HG03571 (cell line): ENCODE results near the gene THAP10.

ENCODE experiments used
- ATAC-seq: cut with Tn5 transposase; IDR thresholded peaks from one replicate; pipeline ENCODE4 v1.9.1; 2021; ENCODE audit not compliant: unreplicated experiment

Gene THAP10

DNA sequence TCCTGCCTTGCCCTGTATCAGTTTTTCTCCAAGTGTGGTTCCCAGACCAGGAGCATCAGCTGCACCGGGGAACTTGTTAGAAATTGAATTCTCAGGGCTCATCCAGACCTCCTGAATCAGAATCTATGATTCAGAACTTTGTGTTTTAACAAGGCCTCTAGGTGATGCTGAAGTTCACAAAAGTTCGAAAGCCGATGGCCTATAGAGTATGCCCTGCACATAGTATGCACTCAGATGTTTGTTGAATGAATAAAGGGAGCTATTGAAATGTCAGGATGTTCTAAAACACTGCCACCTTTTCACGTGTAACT is 37.6 kb downstream of the THAP10 start:
- ATAC-seq = no peak

DNA sequence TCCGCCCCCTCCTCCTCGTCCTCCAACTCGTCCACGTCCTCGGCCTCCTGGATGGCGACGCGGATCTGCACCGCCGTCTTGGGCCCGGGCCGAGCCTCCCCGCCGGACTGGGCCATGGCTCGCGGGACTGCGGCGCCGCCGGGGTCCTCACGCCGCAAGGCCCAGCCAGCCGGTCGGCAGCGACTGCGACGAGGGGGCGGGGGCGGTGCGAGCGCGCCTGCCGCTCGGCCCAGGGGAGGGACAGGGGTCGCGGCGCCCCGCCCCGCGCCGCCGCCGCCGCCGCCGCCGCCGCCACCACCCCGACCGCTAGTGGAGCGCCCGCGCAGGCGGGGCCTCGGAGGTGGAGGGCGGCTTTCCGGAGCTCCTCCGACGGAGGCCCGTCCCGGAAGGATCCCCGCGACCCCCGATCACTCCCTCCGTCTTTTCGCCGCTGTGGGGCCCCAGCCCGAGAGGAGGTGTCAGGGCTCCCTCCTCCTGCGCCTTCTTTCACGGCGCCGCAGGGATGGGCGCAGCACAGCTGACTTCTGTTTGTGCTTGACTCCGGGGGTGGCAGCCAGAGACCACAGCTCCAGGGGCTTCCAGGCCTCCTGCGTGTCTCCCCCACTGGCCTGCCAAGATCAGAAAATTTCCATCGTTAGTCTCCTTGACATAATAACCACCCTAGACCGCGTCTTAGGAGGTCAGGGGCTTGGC is 38.1 kb downstream of the THAP10 start, which contains the start of gene LARP6:
Gene LARP6 (minus strand): TSS at position 185 of the 693 bp plus-strand sequence. CDS start 69 bp downstream, at position 116.
- ATAC-seq = no peak

DNA sequence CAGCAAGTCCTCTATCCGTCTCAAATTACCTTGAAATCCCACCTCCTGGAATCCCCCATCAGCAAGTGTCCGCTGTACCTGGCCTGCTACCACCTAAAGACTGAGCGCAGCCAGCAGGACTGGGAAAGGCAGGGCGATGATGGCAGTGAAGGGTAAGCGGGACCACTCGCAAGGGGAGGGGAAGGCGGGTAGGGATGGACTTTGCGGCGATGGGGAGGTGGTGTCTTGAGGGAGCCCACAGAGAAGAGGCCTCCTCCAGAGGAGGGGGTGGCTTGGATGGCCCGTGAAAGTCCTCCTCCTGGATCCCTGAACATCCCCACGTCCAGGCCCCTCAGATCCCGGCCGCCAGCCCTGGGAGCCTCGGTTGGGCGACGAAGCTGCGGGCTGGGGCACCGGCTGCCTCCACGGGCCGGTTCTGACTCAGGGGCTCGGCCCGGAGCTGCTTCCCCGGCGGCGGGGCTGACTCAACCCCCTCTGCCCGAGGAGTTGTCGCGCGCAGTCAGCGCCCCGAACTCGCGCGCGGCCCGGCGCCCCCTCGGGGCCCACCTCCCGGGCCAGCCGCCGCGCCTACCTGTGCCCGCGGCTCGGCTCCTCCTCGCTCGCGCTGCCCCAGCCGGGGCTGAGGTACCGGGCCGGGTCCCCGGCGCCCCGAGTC is 38.8 kb downstream of the THAP10 start:
- no peak for ATAC-seq

- ATAC-seq = no peak
Observed at GRCh38 chr15:70852501-70853317, 39.5 kb downstream of the THAP10 start.

GRCh38 chr15:70851889-70852288 is 40.3 kb downstream of the THAP10 start:
- ATAC-seq = no peak

DNA sequence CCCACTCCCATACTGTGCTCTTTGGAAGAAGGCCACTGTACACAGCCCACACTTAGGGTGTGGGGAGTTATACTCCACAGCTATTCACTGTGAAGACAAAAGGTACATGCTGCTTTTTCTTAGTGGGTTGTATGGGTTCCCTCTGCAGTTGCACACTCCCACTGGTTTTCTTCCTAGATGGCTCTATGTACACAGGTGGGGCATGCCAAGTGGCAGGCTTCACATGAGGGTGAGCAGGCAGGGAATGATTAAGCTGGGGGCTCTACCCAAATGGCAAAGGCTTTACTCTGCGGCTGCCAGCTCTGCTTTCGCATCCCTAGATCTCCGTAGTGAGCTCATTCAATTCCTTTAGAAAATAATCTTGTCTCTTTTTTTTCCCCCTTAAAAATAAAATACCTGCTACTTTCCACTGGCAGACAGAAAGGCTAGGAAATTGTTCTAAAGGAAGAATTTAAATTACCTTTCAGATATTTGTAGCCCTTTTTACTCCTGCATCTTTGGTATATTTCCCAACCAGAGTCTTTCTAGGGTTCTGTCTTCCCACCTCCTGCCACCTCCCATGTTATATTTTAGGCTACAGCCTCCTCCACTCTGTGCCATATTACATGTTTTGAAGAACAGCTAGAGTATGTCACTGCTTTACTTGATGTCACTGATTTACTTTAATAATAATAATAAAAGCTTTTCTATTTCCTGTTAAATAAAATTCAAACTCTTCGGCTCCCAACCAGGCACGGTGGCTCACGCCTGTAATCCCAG is 46.5 kb downstream of the THAP10 start:
- no peak for ATAC-seq

GRCh38 chr15:70837476-70837875 is 54.8 kb downstream of the THAP10 start:
- no peak for ATAC-seq

DNA sequence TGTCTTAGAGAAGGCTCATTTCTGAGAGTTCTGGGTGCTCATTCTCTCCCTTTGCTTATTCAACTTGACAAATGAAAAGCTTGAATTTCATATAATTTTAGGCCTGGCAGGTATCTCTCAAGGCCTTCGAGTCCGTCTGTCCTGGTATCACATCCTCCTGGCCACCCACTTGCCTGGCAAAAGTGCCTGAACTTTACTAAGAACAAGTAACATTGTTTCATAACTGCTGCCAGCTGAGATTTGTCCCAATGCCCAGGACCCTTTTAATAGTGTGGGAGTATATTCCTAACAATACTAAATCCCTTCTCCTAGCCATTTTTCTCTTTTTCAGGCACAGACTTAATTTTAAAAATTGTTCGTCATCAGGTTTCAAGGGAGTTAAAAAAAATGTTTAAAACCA is 56.4 kb downstream of the THAP10 start:
- no peak for ATAC-seq

DNA sequence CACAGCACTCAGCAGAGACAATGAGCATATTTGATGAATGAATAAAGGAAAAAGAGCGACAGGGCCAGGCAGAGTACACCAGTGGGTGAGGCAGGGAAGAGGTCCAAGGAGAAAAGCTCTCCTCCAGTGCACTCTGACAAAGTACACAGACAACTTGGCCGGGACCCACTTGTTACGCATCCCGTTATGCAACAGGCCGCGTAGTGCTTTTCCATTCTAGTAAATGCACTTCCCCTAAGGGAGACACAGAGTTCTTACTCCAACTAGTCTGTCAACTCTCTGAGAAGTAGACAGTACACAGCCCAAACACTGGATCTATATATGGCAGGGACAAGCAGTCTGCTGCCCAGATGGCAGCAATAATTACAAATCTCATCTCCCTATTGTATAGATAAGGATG is 56.8 kb downstream of the THAP10 start:
- no peak for ATAC-seq

DNA sequence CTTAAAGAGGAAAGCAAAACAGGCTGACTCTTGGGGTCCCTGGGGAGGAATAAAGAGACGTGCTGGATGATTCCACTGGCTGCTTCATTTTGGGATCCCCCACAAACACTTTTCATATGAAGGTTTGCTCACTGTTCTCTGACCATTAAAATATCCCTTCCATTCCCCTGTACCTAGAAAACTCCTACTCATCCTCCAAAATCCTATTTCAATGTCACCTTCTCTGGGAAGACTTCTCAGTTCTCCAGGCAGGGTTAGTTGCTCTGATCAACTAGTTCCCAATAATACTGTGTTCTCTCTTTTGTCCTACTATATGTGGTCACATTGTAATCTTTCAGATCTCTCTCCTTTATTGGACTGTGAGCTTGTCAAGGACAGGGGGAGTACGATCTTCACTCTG is 57.2 kb downstream of the THAP10 start:
- ATAC-seq = no peak

GRCh38 chr15:70833861-70834765 is 58.1 kb downstream of the THAP10 start:
- no peak for ATAC-seq

DNA sequence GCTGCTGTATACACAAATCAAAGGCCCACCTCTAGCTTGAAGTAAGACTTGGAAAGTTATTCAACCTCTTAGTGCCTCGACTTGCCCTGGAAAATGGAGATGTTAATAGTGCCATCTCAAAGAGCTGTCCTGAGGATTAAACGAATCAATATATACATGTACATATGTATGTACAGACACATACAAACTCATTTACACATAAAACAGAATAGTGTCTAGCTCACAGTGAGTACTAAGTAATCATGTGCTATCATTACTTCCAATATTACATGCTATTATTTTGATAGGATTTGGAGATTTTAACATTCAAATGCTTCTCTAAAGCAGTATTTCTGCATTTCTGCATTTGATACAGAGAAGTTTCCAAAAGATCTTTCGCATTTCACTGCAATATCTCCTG is 58.8 kb downstream of the THAP10 start:
- no peak for ATAC-seq

DNA sequence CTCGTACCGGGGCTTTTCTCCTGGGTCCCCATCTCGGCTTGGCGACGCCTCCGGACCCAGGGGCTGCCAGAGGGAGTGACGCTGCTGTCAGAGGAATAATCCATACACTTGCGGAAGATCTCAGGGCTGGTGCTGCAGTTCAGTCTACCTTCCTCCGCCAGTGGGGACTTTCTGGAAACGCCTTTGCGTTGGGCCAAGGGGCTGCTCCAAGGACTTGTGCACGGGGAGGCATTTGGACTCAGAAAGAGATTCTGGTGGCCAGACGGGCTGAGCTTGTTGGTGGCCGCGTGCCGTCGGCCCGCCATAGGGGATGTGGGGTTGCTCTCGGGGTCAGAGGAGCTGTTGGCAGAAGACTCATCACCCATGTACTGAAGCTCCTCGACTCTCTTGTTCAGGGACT is 60.1 kb downstream of the THAP10 start:
- no peak for ATAC-seq
